Mesendoderm (in vitro differentiated cells): ENCODE results near the gene CXADR. TPM values are rescaled to one million over a fixed set of nuclear protein-coding genes. Genes with fewer than 3 reads are reported as not detected.

Source experiments
- DNase-seq: peaks from one replicate; pipeline ENCODE4 v3.0.0; 2013
- H2AK5ac ChIP-seq: 2 replicates; pipeline ENCODE4 v1.6.1; 2013; ENCODE audit warnings: low read length, inconsistent platforms
- H2BK120ac ChIP-seq: 2 replicates; pipeline ENCODE4 v1.6.1; 2013; ENCODE audit warnings: low read depth, mild to moderate bottlenecking, low read length, moderate library complexity, mixed read lengths
- H2BK15ac ChIP-seq: replicated peaks from 2 replicates; pipeline ENCODE4 v1.6.1; 2013; ENCODE audit warnings: low read depth, mild to moderate bottlenecking, moderate library complexity
- H2BK5ac ChIP-seq: 2 replicates; pipeline ENCODE4 v1.6.1; 2013; ENCODE audit warnings: low read length, inconsistent platforms
- H3K18ac ChIP-seq: 2 replicates; pipeline ENCODE4 v1.6.1; 2013; ENCODE audit warnings: mild to moderate bottlenecking, low read length, mixed read lengths
- H3K23ac ChIP-seq: one replicate; pipeline ENCODE4 v1.6.1; 2013; ENCODE audit warnings: low read length
- H3K27ac ChIP-seq: 2 replicates; pipeline ENCODE4 v1.5.1; 2013; ENCODE audit warnings: low read depth, mild to moderate bottlenecking, inconsistent platforms, low read length, moderate library complexity
- H3K27me3 ChIP-seq: 2 replicates; pipeline ENCODE4 v1.6.1; 2013; ENCODE audit warnings: low read length, control low read depth, mild to moderate bottlenecking, inconsistent platforms; ENCODE audit not compliant: insufficient read depth, poor library complexity
- H3K36me3 ChIP-seq: 2 replicates; pipeline ENCODE4 v1.6.1; 2013; ENCODE audit warnings: low read length, inconsistent platforms; ENCODE audit not compliant: control insufficient read depth, insufficient read depth
- H3K4ac ChIP-seq: one replicate; pipeline ENCODE4 v1.6.1; 2013; ENCODE audit warnings: low read depth, mild to moderate bottlenecking, low read length, moderate library complexity
- H3K4me1 ChIP-seq: 2 replicates; pipeline ENCODE4 v1.6.1; 2013; ENCODE audit warnings: low read depth, low read length, inconsistent platforms; ENCODE audit not compliant: control insufficient read depth
- H3K4me2 ChIP-seq: 2 replicates; pipeline ENCODE4 v1.6.1; 2013; ENCODE audit warnings: low read length
- H3K4me3 ChIP-seq: 2 replicates; pipeline ENCODE4 v1.5.1; 2013; ENCODE audit warnings: mild to moderate bottlenecking, low read length
- H3K56ac ChIP-seq: one replicate; pipeline ENCODE4 v1.6.1; 2013; ENCODE audit warnings: low read length
- H3K79me1 ChIP-seq: 2 replicates; pipeline ENCODE4 v1.6.1; 2013; ENCODE audit warnings: low read length, inconsistent platforms
- H3K79me2 ChIP-seq: 2 replicates; pipeline ENCODE4 v1.6.1; 2013; ENCODE audit warnings: mild to moderate bottlenecking, low read length; ENCODE audit not compliant: control insufficient read depth, insufficient read depth
- H3K9ac ChIP-seq: 2 replicates; pipeline ENCODE4 v1.6.1; 2013; ENCODE audit warnings: low read length, inconsistent platforms
- H4K5ac ChIP-seq: one replicate; pipeline ENCODE4 v1.6.1; 2013; ENCODE audit warnings: low read length
- H4K8ac ChIP-seq: one replicate; pipeline ENCODE4 v1.6.1; 2013; ENCODE audit warnings: low read depth, mild to moderate bottlenecking, control low read depth, low read length, moderate library complexity
- WGBS: extraction: QIAGEN DNeasy Blood & Tissue Kit; methylation state at CpG from one replicate; pipeline ENCODE4 v1.1.7; 2013; ENCODE audit warnings: low lambda C conversion rate, missing lambda C conversion rate; ENCODE audit not compliant: insufficient coverage; ENCODE audit errors: extremely low coverage; 5-methylcytosine and 5-hydroxymethylcytosine counted together
- polyA plus RNA-seq, 2 experiments: library from polyadenylated mRNA; stranded (reverse); fragments of 200-250 nt; gene quantifications; one replicate each; pipeline ENCODE4 v1.2.3, GENCODE V29; 2013

Gene CXADR
- polyA plus RNA-seq (2013, experiment 1 of 2), result 93.6 TPM
- polyA plus RNA-seq (2013, experiment 2 of 2), result 93.9 TPM

- no peaks in the 10 kb centered on the region for H3K27me3 ChIP-seq
- H3K4ac ChIP-seq, result peak within 1 kb of the TSS; percentile 85
- no peak within 1 kb of the TSS for H2BK15ac ChIP-seq
- H3K18ac ChIP-seq, result peak within 1 kb of the TSS; percentile 90
- H3K79me2 ChIP-seq, result peaks cover 40% of the 10 kb centered on the region
- H2AK5ac ChIP-seq, result no peak within 1 kb of the TSS
- H3K56ac ChIP-seq, result peak within 1 kb of the TSS; percentile 99
- H4K8ac ChIP-seq, result peak within 1 kb of the TSS; percentile 57
- no peak within 1 kb of the TSS for H4K5ac ChIP-seq
- H3K4me2 ChIP-seq, result peak within 1 kb of the TSS; percentile 77
- H3K27ac ChIP-seq, result peak within 1 kb of the TSS; percentile 91
- peak within 1 kb of the TSS; percentile 66 for H3K23ac ChIP-seq
- peak within 1 kb of the TSS; percentile 97 for H3K9ac ChIP-seq
- WGBS, result no CpG with 5 or more reads among the region's 83 CpGs
- H3K4me1 ChIP-seq, result peaks cover 3% of the 10 kb centered on the region
- no peaks in the 10 kb centered on the region for H3K36me3 ChIP-seq
- H3K79me1 ChIP-seq, result no peaks in the 10 kb centered on the region
- H3K4me3 ChIP-seq, result peak within 1 kb of the TSS; percentile 83
- peak; percentile 96 for DNase-seq
- H2BK5ac ChIP-seq, result peak within 1 kb of the TSS; percentile 88
- H2BK120ac ChIP-seq, result peak within 1 kb of the TSS; percentile 93
Observed at GRCh38 chr21:17512253-17513213, at the start of gene CXADR. Gene CXADR (plus strand): TSS chr21:17513043. CDS start chr21:17513130, 87 bp downstream.

GRCh38 chr21:17466166-17466565 is 46.7 kb upstream of the CXADR start:
- no peak overlapping the region for H3K4me3 ChIP-seq
- H3K4me2 ChIP-seq, result no peak overlapping the region
- no peaks in the 10 kb centered on the region for H3K79me2 ChIP-seq
- no peak overlapping the region for H3K27ac ChIP-seq
- H4K5ac ChIP-seq, result no peak overlapping the region
- H3K4ac ChIP-seq, result peak overlapping the region; percentile 52
- no peak overlapping the region for H2BK5ac ChIP-seq
- H3K4me1 ChIP-seq, result no peaks in the 10 kb centered on the region
- no CpG with 5 or more reads among the region's 1 CpG for WGBS
- H2BK15ac ChIP-seq, result no peak overlapping the region
- no peaks in the 10 kb centered on the region for H3K36me3 ChIP-seq
- no peak overlapping the region for H3K23ac ChIP-seq
- no peak overlapping the region for H3K18ac ChIP-seq
- no peak overlapping the region for H3K9ac ChIP-seq
- no peak overlapping the region for H4K8ac ChIP-seq
- DNase-seq, result peak; percentile 31
- no peaks in the 10 kb centered on the region for H3K27me3 ChIP-seq
- H2BK120ac ChIP-seq, result no peak overlapping the region
- H2AK5ac ChIP-seq, result no peak overlapping the region
- no peaks in the 10 kb centered on the region for H3K79me1 ChIP-seq
- no peak overlapping the region for H3K56ac ChIP-seq

GRCh38 chr21:17467392-17467791 is 45.5 kb upstream of the CXADR start:
- no CpG with 5 or more reads among the region's 4 CpGs for WGBS
- Histone ChIP-seq H4K8ac (no peak overlapping the region), H3K18ac (no peak overlapping the region), H4K5ac (no peak overlapping the region), H2BK120ac (no peak overlapping the region), H3K79me2 (no peaks in the 10 kb centered on the region), H3K79me1 (no peaks in the 10 kb centered on the region), H3K36me3 (no peaks in the 10 kb centered on the region), H2BK15ac (no peak overlapping the region), H3K27ac (no peak overlapping the region), H3K4me2 (no peak overlapping the region), H3K23ac (no peak overlapping the region), H3K27me3 (no peaks in the 10 kb centered on the region), H3K4me1 (no peaks in the 10 kb centered on the region), H3K4me3 (no peak overlapping the region), H3K56ac (no peak overlapping the region), H2AK5ac (no peak overlapping the region), H3K4ac (no peak overlapping the region), H2BK5ac (no peak overlapping the region), H3K9ac (no peak overlapping the region)
- DNase-seq, result peak; percentile 15

GRCh38 chr21:17467829-17468228 is 45.0 kb upstream of the CXADR start:
- Histone ChIP-seq H2BK15ac (no peak overlapping the region), H2AK5ac (no peak overlapping the region), H3K23ac (no peak overlapping the region), H3K79me1 (no peaks in the 10 kb centered on the region), H4K5ac (no peak overlapping the region), H3K27ac (no peak overlapping the region), H2BK120ac (no peak overlapping the region), H3K4ac (no peak overlapping the region), H3K18ac (no peak overlapping the region), H3K79me2 (no peaks in the 10 kb centered on the region), H3K27me3 (no peaks in the 10 kb centered on the region), H3K9ac (no peak overlapping the region), H3K4me2 (no peak overlapping the region), H3K4me3 (no peak overlapping the region), H4K8ac (no peak overlapping the region), H3K56ac (no peak overlapping the region), H3K4me1 (no peaks in the 10 kb centered on the region), H3K36me3 (no peaks in the 10 kb centered on the region), H2BK5ac (no peak overlapping the region)
- no CpG with 5 or more reads among the region's 3 CpGs for WGBS
- peak; percentile 64 for DNase-seq

GRCh38 chr21:17468698-17469097 is 44.1 kb upstream of the CXADR start:
- H2BK15ac ChIP-seq, result no peak overlapping the region
- no peak overlapping the region for H3K18ac ChIP-seq
- H3K36me3 ChIP-seq, result no peaks in the 10 kb centered on the region
- H3K27me3 ChIP-seq, result no peaks in the 10 kb centered on the region
- H3K4me2 ChIP-seq, result no peak overlapping the region
- H3K56ac ChIP-seq, result no peak overlapping the region
- H3K9ac ChIP-seq, result no peak overlapping the region
- WGBS, result no CpG with 5 or more reads among the region's 1 CpG
- H2BK5ac ChIP-seq, result no peak overlapping the region
- no peaks in the 10 kb centered on the region for H3K79me2 ChIP-seq
- H4K8ac ChIP-seq, result no peak overlapping the region
- H3K4me3 ChIP-seq, result no peak overlapping the region
- no peak overlapping the region for H3K27ac ChIP-seq
- no peaks in the 10 kb centered on the region for H3K79me1 ChIP-seq
- no peak overlapping the region for H4K5ac ChIP-seq
- H3K4me1 ChIP-seq, result no peaks in the 10 kb centered on the region
- no peak overlapping the region for H2AK5ac ChIP-seq
- no peak overlapping the region for H2BK120ac ChIP-seq
- no peak for DNase-seq
- H3K4ac ChIP-seq, result no peak overlapping the region
- no peak overlapping the region for H3K23ac ChIP-seq
